Gastroesophageal sphincter (tissue), 4 donors: ENCODE measurements around the gene RIOK3. TPM values are rescaled to one million over a fixed set of nuclear protein-coding genes. Genes with fewer than 3 reads are reported as not detected.
A peak's percentile ranks its signal among the peaks of the same experiment; 100 is the strongest.

Source experiments
- ATAC-seq: fragments of 150-250 bp; one replicate; pipeline ENCODE4 v1.9.1; 2016; ENCODE audit warnings: mild to moderate bottlenecking, moderate library complexity
- H3K27ac ChIP-seq, 4 donors: fragments of 200-600 bp; sonication (generic) in 3 of 4; 1 replicate in 3 of 4; 2 replicates in 1 of 4; pipeline ENCODE4 v1.5.1; 2016 to 2019
- H3K27me3 ChIP-seq: fragments of 200-600 bp; sonication (generic); one replicate; pipeline ENCODE4 v1.5.1; 2019
- H3K36me3 ChIP-seq, 2 donors: fragments of 200-600 bp; sonication (generic); one replicate each; pipeline ENCODE4 v1.5.1; 2019; ENCODE audit warnings: control low read depth in 1 of 2
- H3K4me1 ChIP-seq, 3 donors: fragments of 200-600 bp; sonication (generic); 1 replicate in 2 of 3; 2 replicates in 1 of 3; pipeline ENCODE4 v1.5.1; 2016 to 2019; ENCODE audit warnings: control low read depth in 2 of 3
- H3K4me3 ChIP-seq, 2 donors: fragments of 200-600 bp; sonication (generic); one replicate each; pipeline ENCODE4 v1.5.1; 2019; ENCODE audit warnings: mild to moderate bottlenecking in 1 of 2, moderate library complexity in 1 of 2
- H3K9me3 ChIP-seq, 3 donors: fragments of 200-600 bp; sonication (generic); one replicate each; pipeline ENCODE4 v1.5.1; 2017 to 2019; ENCODE audit warnings: control low read depth in 2 of 3
- CTCF ChIP-seq, 4 experiments: fragments of 200-600 bp in 2 of 4; fragments of 450-650 bp in 2 of 4; sonication (generic) in 1 of 4; IDR thresholded peaks; one replicate each; pipeline ENCODE4 v1.5.1; 2017 to 2019; ENCODE audit warnings: antibody characterized with exemption in 4 of 4, mild to moderate bottlenecking in 2 of 4, moderate library complexity in 2 of 4
- EP300 ChIP-seq: sonication (generic); formaldehyde crosslinking; IDR thresholded peaks from one replicate; pipeline ENCODE4 v1.6.1; 2017; ENCODE audit warnings: antibody characterized with exemption, mild to moderate bottlenecking
- POLR2A ChIP-seq, 2 donors: fragments of 450-650 bp; IDR thresholded peaks; one replicate each; pipeline ENCODE4 v1.6.1; 2017; ENCODE audit warnings: antibody characterized with exemption in 2 of 2, mild to moderate bottlenecking in 2 of 2, moderate library complexity in 1 of 2
- POLR2AphosphoS5 ChIP-seq: sonication (generic); formaldehyde crosslinking; IDR thresholded peaks from one replicate; pipeline ENCODE4 v1.6.1; 2017; ENCODE audit warnings: antibody characterized with exemption
- WGBS, 2 donors: methylation state at CpG; one replicate each; pipeline ENCODE4 v1.1.5; 2018; ENCODE audit warnings: low coverage in 1 of 2; 5-methylcytosine and 5-hydroxymethylcytosine counted together
- total RNA-seq, 4 donors: library from RNA; depleted of rRNA; stranded (reverse); fragments of >200 nt; gene quantifications; one replicate each; pipeline ENCODE4 v1.1.0, GENCODE V29; 2016

The RIOK3 gene
- total RNA-seq, 4 donors from 2014 or later: 30.8 to 84.1 (median 51.3) TPM

DNA sequence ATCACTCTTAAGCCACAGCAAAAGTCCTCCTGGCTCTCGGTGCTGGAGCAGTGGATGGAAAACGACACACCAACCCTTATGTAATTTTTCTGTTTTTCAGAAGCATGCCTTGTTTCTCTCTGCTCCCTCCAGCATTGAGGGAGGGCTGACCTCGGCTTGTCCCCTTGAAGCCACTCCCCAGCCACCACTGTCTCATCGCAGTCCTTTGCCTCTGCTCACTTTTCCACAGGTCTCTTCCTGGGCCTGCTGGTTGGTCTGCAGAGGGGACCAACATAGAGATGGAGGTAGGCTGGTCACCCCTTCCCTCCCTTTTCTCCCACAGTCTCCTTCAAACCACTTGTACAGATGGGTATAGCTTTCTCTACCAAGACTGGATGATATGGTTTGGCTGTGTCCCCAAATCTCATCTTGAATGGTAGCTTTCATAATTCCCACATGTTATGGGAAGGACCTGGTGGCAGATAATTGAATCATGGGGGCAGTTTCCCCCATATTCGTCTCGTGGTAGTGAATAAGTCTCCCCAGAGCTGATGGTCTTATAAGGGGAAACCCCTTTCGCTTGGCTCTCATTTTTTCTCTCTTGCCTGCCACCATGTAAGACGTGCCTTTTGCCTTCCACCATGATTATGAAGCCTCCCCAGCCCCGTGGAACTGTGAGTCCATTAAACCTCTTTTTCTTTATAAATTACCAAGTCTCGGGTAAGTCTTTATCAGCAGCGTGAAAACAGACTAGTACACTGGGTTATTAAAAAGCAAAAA, 14.3 kb upstream of the RIOK3 start:
- no peak for TF ChIP-seq POLR2AphosphoS5
- TF ChIP-seq CTCF (IDR thresholded peaks at IDR 0.05): no peak
- no peak for TF ChIP-seq POLR2A (IDR thresholded peaks at IDR 0.05)
- TF ChIP-seq EP300: no peak

DNA sequence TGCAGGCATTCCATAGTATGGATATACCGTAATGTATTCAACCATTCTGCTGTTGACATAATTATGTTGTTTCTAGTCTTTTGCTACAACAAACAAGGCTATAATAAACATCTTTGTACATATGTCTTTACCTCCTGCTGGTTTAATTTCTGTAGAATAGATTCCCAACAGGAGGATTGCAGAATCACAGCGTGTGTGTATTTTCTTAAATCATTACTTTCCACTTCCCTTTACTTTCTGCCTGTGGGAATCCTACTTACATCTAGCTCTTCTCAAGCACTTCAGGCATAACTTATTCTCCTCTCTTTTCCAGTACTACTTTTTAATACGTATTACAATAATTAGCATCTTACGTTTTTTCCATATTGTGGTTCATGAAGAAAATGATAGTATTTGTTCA, 13.0 kb upstream of the RIOK3 start:
- H3K27ac ChIP-seq: no peak overlapping the region
- no peaks in the 10 kb centered on the region for H3K36me3 ChIP-seq
- peaks cover 0 to 19% (median 0%) of the 10 kb centered on the region in 3 donors for H3K4me1 ChIP-seq
- ATAC-seq: no peak
- no peak overlapping the region for H3K4me3 ChIP-seq
- TF ChIP-seq CTCF (IDR thresholded peaks at IDR 0.05): no peak
- TF ChIP-seq POLR2AphosphoS5: no peak
- TF ChIP-seq POLR2A (IDR thresholded peaks at IDR 0.05): no peak
- no peak for TF ChIP-seq EP300
- H3K9me3 ChIP-seq: no peaks in the 10 kb centered on the region
- H3K27me3 ChIP-seq: no peaks in the 10 kb centered on the region
- WGBS, 2 donors: 71 to 90% methylated on average over 3 to 4 of the region's 4 CpGs

More for the DNA sequence above, 14.3 kb upstream of the RIOK3 start:
- ATAC-seq: no peak
- H3K27me3 ChIP-seq: no peaks in the 10 kb centered on the region
- no peak overlapping the region for H3K27ac ChIP-seq
- H3K36me3 ChIP-seq: no peaks in the 10 kb centered on the region
- WGBS, 2 donors: 73 to 74% methylated on average over 6 to 11 of the region's 11 CpGs
- no peaks in the 10 kb centered on the region for H3K9me3 ChIP-seq
- H3K4me3 ChIP-seq: peak overlapping the region in 1 of 2 donors; percentile 73
- H3K4me1 ChIP-seq: peaks cover 0 to 19% (median 0%) of the 10 kb centered on the region in 3 donors

GRCh38 chr18:23442958-23443357, 10.1 kb upstream of the RIOK3 start:
- WGBS, 2 donors: 86 to 94% methylated on average over 3 of the region's 3 CpGs
- no peak for TF ChIP-seq POLR2A (IDR thresholded peaks at IDR 0.05)
- TF ChIP-seq EP300: no peak
- no peak for TF ChIP-seq CTCF (IDR thresholded peaks at IDR 0.05)
- no peak for TF ChIP-seq POLR2AphosphoS5
- Histone ChIP-seq H3K4me3 (no peak overlapping the region), H3K27me3 (no peaks in the 10 kb centered on the region), H3K4me1 (peaks cover 0 to 7% (median 0%) of the 10 kb centered on the region in 3 donors), H3K9me3 (no peaks in the 10 kb centered on the region), H3K27ac (no peak overlapping the region), H3K36me3 (no peaks in the 10 kb centered on the region)
- no peak for ATAC-seq

DNA sequence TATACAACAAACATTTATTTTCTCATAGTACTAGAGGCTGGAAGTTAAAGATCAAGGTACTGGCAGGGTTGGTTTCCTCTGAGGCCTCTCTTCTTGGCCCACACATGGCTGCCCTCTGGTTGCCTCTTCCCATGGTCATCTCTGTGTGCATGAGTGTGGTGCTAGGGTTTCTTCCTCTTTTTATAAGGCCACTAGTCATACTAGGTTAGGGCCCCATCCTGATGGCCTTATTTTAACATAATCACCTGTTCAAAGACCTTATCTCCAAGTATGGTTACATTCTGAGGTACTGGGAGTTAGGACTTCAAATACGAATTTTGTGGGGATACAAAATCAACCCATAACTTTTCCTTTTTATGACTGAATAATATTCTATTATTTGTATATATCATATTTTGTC, 4.8 kb upstream of the RIOK3 start:
- Histone ChIP-seq H3K4me1 (peaks cover 3 to 10% (median 3%) of the 10 kb centered on the region in 3 donors), H3K4me3 (no peak overlapping the region), H3K27me3 (no peaks in the 10 kb centered on the region), H3K36me3 (no peaks in the 10 kb centered on the region), H3K27ac (no peak overlapping the region), H3K9me3 (no peaks in the 10 kb centered on the region)
- 74 to 100% methylated on average over 1 of the region's 1 CpG for WGBS, 2 donors
- TF ChIP-seq CTCF (IDR thresholded peaks at IDR 0.05) (no peak), POLR2A (IDR thresholded peaks at IDR 0.05) (no peak)
- no peak for ATAC-seq

GRCh38 chr18:23450022-23450421, 3.1 kb upstream of the RIOK3 start:
- WGBS, 2 donors: 83 to 92% methylated on average over 2 to 4 of the region's 4 CpGs
- no peak for ATAC-seq
- no peak overlapping the region for H3K27ac ChIP-seq
- TF ChIP-seq CTCF (IDR thresholded peaks at IDR 0.05) (no peak), EP300 (no peak)
- H3K27me3 ChIP-seq: no peaks in the 10 kb centered on the region
- H3K4me1 ChIP-seq: peaks cover 6 to 23% (median 9%) of the 10 kb centered on the region in 3 donors
- H3K4me3 ChIP-seq: no peak overlapping the region
- H3K9me3 ChIP-seq: no peaks in the 10 kb centered on the region
- no peaks in the 10 kb centered on the region for H3K36me3 ChIP-seq
